ENCODE measurements around the gene SAMD11.

DNA sequence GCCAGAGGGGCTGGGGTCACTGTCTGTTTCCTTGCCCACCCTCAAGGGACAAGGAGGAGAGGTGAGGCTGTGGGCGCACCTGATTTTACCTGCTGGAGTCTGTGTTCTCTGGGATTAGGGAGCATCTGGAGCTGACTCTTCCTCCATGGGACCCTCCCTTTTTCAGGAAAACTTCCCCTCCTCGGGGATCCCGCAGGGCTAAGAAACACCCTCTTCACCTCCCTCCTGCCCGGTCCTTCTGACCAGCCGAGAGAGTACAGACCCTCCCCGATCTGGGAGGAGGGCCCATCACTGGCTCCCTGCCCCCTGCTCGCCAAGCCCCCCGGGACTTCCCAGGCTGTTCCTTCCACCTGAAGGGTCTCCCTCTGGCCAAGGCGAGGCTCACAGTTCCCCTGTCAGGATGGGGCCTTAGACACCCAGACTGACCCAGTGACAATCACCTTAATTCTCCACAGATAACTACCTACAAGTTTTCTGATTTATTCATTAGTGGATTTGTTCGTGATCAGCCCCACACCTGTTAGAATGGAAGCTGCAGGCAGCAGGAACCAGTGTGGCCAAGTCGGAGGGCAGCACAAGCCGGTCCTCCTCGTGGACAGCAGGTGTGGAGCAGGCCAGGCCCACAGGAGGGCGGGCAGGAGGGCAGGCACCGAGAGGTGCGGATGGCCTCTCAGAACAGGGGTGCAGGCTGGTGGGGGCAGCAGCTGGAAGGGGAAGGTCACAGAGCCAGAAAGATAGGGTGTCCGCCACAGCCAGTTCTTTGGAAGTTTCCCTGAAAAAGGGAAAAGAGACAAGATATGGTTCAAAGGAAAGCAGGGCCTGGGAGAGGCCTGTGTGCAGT, 15.9 kb upstream of the SAMD11 start:
- TF ChIP-seq POLR2A (IDR thresholded peaks at IDR 0.05; ENCODE audit: low read depth, low read length) (no peak), TAF1 (IDR thresholded peaks at IDR 0.05; ENCODE audit: borderline replicate concordance, low read depth, low read length) (no peak)
